HG03103 (cell line): ENCODE results near the gene XBP1.
"Not testable (repeated sequence)": the region's sequence is repeated elsewhere in the genome, so short reads cannot be mapped to it uniquely, and the experiment has no call there.

Experiments used
- ATAC-seq: cut with Tn5 transposase; IDR thresholded peaks from one replicate; pipeline ENCODE4 v1.9.1; 2021; ENCODE audit warnings: low read depth; ENCODE audit not compliant: unreplicated experiment

The XBP1 gene

GRCh38 chr22:28800308-28801041 is at the start of gene XBP1:
Gene XBP1, minus strand, starts transcription at chr22:28800569.
- peak; percentile 74 for ATAC-seq

- ATAC-seq: no peak
Observed at GRCh38 chr22:28846994-28847393, 46.6 kb upstream of the XBP1 start.

GRCh38 chr22:28844277-28844676 is 43.9 kb upstream of the XBP1 start:
- ATAC-seq: not testable (repeated sequence)

GRCh38 chr22:28843633-28844032 is 43.3 kb upstream of the XBP1 start:
- ATAC-seq: no peak

- no peak for ATAC-seq
Observed at GRCh38 chr22:28841111-28841510, 40.7 kb upstream of the XBP1 start.

- ATAC-seq: no peak
Observed at GRCh38 chr22:28838971-28839370, 38.6 kb upstream of the XBP1 start.

- ATAC-seq: no peak
Observed at GRCh38 chr22:28837640-28838039, 37.3 kb upstream of the XBP1 start.

- ATAC-seq: no peak
Observed at GRCh38 chr22:28835630-28836189, 35.3 kb upstream of the XBP1 start.

GRCh38 chr22:28833276-28833923 is 33.0 kb upstream of the XBP1 start:
- ATAC-seq: no peak

- no peak for ATAC-seq
Observed at GRCh38 chr22:28832731-28833130, 32.4 kb upstream of the XBP1 start.

GRCh38 chr22:28831140-28832072 is 31.0 kb upstream of the XBP1 start:
- no peak for ATAC-seq

- ATAC-seq: no peak
Observed at GRCh38 chr22:28830441-28830840, 30.1 kb upstream of the XBP1 start.

- ATAC-seq: no peak
Observed at GRCh38 chr22:28829358-28830181, 29.2 kb upstream of the XBP1 start.

- ATAC-seq: no peak
Observed at GRCh38 chr22:28826921-28827320, 26.6 kb upstream of the XBP1 start.

- not testable (repeated sequence) for ATAC-seq
Observed at GRCh38 chr22:28826430-28826829, 26.1 kb upstream of the XBP1 start.

GRCh38 chr22:28824455-28824854 is 24.1 kb upstream of the XBP1 start:
- ATAC-seq: not testable (repeated sequence)

GRCh38 chr22:28822930-28823551 is 22.7 kb upstream of the XBP1 start:
- ATAC-seq: no peak

- ATAC-seq: no peak
Observed at GRCh38 chr22:28821452-28821851, 21.1 kb upstream of the XBP1 start.

GRCh38 chr22:28820885-28821284 is 20.5 kb upstream of the XBP1 start:
- ATAC-seq: no peak
